K562 (cell line): ENCODE data around the gene HNRNPA2B1. TPM values are rescaled to one million over a fixed set of nuclear protein-coding genes. Genes with fewer than 3 reads are reported as not detected.

Source experiments
- EWSR1 ChIP-seq: fragments of 450-650 bp; IDR thresholded peaks from 2 replicates; pipeline ENCODE4 v1.6.1; 2018; ENCODE audit warnings: borderline replicate concordance, mild to moderate bottlenecking, low read depth, moderate library complexity; ENCODE audit not compliant: partially characterized antibody
- GTF2A2 ChIP-seq: IDR thresholded peaks from 2 replicates; pipeline ENCODE4 v1.6.1; 2016; ENCODE audit warnings: mild to moderate bottlenecking, missing genetic modification characterization, missing compliant biosample characterization
- GTF2E2 ChIP-seq: fragments of 200-800 bp; sonication (Bioruptor generic); IDR thresholded peaks from 2 replicates; pipeline ENCODE4 v1.6.1; 2016; ENCODE audit warnings: missing genetic modification characterization, missing compliant biosample characterization
- PHTF2 ChIP-seq: fragments of 250-450 bp; sonication (Bioruptor Pico); IDR thresholded peaks from 2 replicates; pipeline ENCODE4 v1.5.0; 2021; ENCODE audit warnings: mild to moderate bottlenecking
- POLR2H ChIP-seq: IDR thresholded peaks from 2 replicates; pipeline ENCODE4 v1.6.1; 2016; ENCODE audit warnings: missing genetic modification characterization, low read depth, mild to moderate bottlenecking, control low read depth, missing compliant biosample characterization, moderate library complexity
- SAP30 ChIP-seq: fragments of 200-600 bp; sonication (generic); IDR thresholded peaks from 2 replicates; pipeline ENCODE4 v1.6.1; 2012; ENCODE audit warnings: borderline replicate concordance, low read depth, mild to moderate bottlenecking, moderate library complexity, low read length, control low read depth, inconsistent platforms; ENCODE audit not compliant: insufficient read depth, poor library complexity, severe bottlenecking
- SMAD2 ChIP-seq: fragments of 150-350 bp; IDR thresholded peaks from 2 replicates; pipeline ENCODE4 v1.6.1; 2014; ENCODE audit warnings: low read depth, mild to moderate bottlenecking, low read length
- SMARCE1 ChIP-seq: fragments of 450-650 bp; IDR thresholded peaks from 2 replicates; pipeline ENCODE4 v1.7.1; 2016; ENCODE audit warnings: mild to moderate bottlenecking
- TCF7 ChIP-seq: sonication (generic); IDR thresholded peaks from 2 replicates; pipeline ENCODE4 v1.6.1; 2016; ENCODE audit warnings: antibody characterized with exemption, borderline replicate concordance
- ZNF175 ChIP-seq: fragments of 200-800 bp; sonication (Bioruptor generic); IDR thresholded peaks from 2 replicates; pipeline ENCODE4 v1.6.1; 2016; ENCODE audit warnings: low read depth, mild to moderate bottlenecking, missing genetic modification characterization, missing compliant biosample characterization
- ZNF282 ChIP-seq: sonication (generic); formaldehyde crosslinking; IDR thresholded peaks from 2 replicates; pipeline ENCODE4 v1.8.1; 2023; ENCODE audit warnings: missing genetic modification reagents
- polyA plus RNA-seq, 8 experiments: library from polyadenylated mRNA; depleted of rRNA in 4 of 8; stranded (reverse) in 5 of 8; unstranded in 3 of 8; fragments of >200 nt; fragmentation: Nextera tagmentation in 2 of 8; fragmentation: Illumina TruSeq in 1 of 8; extraction: Ambion mirVana in 2 of 8; extraction: Trizol in 1 of 8; gene quantifications; 2 replicates each; pipeline versions ENCODE4 v1.2.1 to v1.2.3, GENCODE V29; 2011 to 2014; ENCODE audit warnings: inconsistent platforms in 1 of 8, missing spikeins in 1 of 8
- total RNA-seq, 7 experiments: library from RNA; depleted of rRNA in 6 of 7; stranded (reverse); fragments of >200 nt in 6 of 7; fragmentation: Illumina TruSeq in 2 of 7; extraction: Trizol in 2 of 7; gene quantifications; 2 replicates each; pipeline versions ENCODE4 v1.2.1 to v1.2.3, GENCODE V29; 2011 to 2021; ENCODE audit warnings: low replicate concordance in 1 of 7
- TF ChIP-seq, protein P1 (sequence below): fragments of 250-450 bp; sonication (Bioruptor Pico); IDR thresholded peaks from 2 replicates; pipeline ENCODE4 v1.5.0; 2022; ENCODE audit warnings: mild to moderate bottlenecking
- TF ChIP-seq, protein P2 (sequence below): fragments of 250-450 bp; sonication (Bioruptor Pico); IDR thresholded peaks from 2 replicates; pipeline ENCODE4 v1.8.0; 2021; ENCODE audit warnings: moderate library complexity, mild to moderate bottlenecking, inconsistent platforms
- TF ChIP-seq, protein P3 (sequence below): fragments of 250-450 bp; sonication (Bioruptor Pico); IDR thresholded peaks from 2 replicates; pipeline ENCODE4 v1.4.0; 2020
- TF ChIP-seq, protein P4 (sequence below): IDR thresholded peaks from 2 replicates; pipeline ENCODE4 v1.6.1; 2011; ENCODE audit warnings: borderline replicate concordance, low read depth, mild to moderate bottlenecking, moderate library complexity, low read length; ENCODE audit not compliant: insufficient read depth, poor library complexity, severe bottlenecking

Gene HNRNPA2B1
- total and polyA plus RNA-seq, 9 of the 15 experiments (the other 6 are each of a cell fraction or from before 2014, with no cell fraction given) = 630 to 1,989 (median 865) TPM

DNA sequence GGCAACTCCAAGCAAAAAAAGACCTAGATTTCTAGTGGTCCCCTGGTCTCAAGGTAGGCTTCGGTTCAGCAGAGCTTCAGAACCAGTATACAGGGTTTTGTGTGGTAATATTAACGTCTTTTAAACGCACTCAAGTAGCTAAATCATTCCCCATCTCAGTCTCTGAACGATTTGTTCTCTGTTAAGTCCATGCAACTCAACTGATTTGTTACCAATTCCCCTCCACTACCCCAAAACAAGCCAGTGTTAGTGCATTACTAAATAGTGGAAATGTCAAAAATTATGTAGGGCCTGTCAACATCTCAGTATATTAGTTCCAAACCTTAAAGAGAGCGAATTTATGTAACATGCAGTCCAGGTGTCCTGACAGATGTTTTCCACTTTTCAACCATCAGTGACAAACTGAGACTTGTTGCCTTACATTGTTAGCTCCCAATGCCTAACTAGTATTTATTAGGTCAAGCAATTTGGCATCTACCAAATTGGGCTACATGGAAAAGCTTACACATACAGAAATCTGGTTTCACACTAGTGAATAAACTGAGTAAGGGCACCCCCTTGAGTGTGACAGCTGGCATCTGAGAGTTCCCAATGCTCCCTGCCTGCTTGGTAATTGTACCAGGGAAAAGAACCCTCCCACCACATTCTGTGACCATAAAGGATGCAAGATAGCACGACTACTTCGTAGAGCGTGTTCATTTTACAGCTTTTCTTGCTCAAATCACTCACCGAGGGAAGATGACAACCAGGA lies 12.2 kb downstream of the HNRNPA2B1 start (continued):
- TF ChIP-seq GTF2E2 (tag) (no peak), SAP30 (no peak), SMARCE1 (no peak), ZNF175 (CRISPR knock-in tag) (no peak), ZNF282 (CRISPR knock-in tag) (no peak), PHTF2 (CRISPR knock-in tag) (0 out of 2 replicates have a peak, but pooled peaks have one; percentile 70), POLR2H (tag) (no peak; the same call in 1 of the 2 replicates), SMAD2 (no peak), TCF7 (no peak), GTF2A2 (tag) (no peak), EWSR1 (peak; percentile 98)
- TF ChIP-seq, protein P1, sequence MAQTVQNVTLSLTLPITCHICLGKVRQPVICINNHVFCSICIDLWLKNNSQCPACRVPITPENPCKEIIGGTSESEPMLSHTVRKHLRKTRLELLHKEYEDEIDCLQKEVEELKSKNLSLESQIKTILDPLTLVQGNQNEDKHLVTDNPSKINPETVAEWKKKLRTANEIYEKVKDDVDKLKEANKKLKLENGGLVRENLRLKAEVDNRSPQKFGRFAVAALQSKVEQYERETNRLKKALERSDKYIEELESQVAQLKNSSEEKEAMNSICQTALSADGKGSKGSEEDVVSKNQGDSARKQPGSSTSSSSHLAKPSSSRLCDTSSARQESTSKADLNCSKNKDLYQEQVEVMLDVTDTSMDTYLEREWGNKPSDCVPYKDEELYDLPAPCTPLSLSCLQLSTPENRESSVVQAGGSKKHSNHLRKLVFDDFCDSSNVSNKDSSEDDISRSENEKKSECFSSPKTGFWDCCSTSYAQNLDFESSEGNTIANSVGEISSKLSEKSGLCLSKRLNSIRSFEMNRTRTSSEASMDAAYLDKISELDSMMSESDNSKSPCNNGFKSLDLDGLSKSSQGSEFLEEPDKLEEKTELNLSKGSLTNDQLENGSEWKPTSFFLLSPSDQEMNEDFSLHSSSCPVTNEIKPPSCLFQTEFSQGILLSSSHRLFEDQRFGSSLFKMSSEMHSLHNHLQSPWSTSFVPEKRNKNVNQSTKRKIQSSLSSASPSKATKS (CRISPR knock-in tag) = no peak
- TF ChIP-seq, protein P2, sequence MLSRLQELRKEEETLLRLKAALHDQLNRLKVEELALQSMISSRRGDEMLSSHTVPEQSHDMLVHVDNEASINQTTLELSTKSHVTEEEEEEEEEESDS (CRISPR knock-in tag) = no peak
- TF ChIP-seq, protein P3, sequence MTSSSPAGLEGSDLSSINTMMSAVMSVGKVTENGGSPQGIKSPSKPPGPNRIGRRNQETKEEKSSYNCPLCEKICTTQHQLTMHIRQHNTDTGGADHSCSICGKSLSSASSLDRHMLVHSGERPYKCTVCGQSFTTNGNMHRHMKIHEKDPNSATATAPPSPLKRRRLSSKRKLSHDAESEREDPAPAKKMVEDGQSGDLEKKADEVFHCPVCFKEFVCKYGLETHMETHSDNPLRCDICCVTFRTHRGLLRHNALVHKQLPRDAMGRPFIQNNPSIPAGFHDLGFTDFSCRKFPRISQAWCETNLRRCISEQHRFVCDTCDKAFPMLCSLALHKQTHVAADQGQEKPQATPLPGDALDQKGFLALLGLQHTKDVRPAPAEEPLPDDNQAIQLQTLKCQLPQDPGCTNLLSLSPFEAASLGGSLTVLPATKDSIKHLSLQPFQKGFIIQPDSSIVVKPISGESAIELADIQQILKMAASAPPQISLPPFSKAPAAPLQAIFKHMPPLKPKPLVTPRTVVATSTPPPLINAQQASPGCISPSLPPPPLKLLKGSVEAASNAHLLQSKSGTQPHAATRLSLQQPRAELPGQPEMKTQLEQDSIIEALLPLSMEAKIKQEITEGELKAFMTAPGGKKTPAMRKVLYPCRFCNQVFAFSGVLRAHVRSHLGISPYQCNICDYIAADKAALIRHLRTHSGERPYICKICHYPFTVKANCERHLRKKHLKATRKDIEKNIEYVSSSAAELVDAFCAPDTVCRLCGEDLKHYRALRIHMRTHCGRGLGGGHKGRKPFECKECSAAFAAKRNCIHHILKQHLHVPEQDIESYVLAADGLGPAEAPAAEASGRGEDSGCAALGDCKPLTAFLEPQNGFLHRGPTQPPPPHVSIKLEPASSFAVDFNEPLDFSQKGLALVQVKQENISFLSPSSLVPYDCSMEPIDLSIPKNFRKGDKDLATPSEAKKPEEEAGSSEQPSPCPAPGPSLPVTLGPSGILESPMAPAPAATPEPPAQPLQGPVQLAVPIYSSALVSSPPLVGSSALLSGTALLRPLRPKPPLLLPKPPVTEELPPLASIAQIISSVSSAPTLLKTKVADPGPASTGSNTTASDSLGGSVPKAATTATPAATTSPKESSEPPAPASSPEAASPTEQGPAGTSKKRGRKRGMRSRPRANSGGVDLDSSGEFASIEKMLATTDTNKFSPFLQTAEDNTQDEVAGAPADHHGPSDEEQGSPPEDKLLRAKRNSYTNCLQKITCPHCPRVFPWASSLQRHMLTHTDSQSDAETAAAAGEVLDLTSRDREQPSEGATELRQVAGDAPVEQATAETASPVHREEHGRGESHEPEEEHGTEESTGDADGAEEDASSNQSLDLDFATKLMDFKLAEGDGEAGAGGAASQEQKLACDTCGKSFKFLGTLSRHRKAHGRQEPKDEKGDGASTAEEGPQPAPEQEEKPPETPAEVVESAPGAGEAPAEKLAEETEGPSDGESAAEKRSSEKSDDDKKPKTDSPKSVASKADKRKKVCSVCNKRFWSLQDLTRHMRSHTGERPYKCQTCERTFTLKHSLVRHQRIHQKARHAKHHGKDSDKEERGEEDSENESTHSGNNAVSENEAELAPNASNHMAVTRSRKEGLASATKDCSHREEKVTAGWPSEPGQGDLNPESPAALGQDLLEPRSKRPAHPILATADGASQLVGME (CRISPR knock-in tag) = no peak
- TF ChIP-seq, protein P4, sequence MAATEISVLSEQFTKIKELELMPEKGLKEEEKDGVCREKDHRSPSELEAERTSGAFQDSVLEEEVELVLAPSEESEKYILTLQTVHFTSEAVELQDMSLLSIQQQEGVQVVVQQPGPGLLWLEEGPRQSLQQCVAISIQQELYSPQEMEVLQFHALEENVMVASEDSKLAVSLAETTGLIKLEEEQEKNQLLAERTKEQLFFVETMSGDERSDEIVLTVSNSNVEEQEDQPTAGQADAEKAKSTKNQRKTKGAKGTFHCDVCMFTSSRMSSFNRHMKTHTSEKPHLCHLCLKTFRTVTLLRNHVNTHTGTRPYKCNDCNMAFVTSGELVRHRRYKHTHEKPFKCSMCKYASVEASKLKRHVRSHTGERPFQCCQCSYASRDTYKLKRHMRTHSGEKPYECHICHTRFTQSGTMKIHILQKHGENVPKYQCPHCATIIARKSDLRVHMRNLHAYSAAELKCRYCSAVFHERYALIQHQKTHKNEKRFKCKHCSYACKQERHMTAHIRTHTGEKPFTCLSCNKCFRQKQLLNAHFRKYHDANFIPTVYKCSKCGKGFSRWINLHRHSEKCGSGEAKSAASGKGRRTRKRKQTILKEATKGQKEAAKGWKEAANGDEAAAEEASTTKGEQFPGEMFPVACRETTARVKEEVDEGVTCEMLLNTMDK = no peak
